CMK (cell line): Measurements from ENCODE around the gene NPPA.
"Not testable (repeated sequence)": the region's sequence is repeated elsewhere in the genome, so short reads cannot be mapped to it uniquely, and the experiment has no call there.

Source experiments
- DNase-seq: peaks from one replicate; pipeline ENCODE4 v3.0.0-alpha.2; 2010; ENCODE audit warnings: low read depth

NPPA gene

DNA sequence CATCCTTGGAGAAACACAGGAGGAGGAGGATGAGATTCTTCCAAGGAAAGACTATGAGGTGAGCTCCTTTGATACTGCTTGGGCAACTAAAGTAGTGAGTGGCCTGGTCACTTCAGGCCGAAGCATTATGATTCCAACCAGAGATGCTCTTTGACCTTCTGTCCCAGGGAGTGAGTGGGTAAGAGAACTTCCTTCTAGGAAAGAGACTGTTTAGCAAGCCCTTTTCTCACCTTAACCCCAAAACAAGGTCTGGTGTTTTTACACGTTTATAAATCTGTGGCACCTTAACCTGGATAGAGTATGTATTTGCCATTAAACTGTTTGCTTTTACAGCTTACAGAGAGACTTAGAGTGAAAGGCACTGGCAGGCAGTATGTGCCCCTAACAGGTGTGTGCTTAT lies 40.5 kb downstream of the NPPA start:
- no peak for DNase-seq

- DNase-seq: peak; percentile 46
Observed at GRCh38 chr1:11806307-11806936, 41.2 kb downstream of the NPPA start.

GRCh38 chr1:11805422-11806306 lies 41.9 kb downstream of the NPPA start, which contains the start of the genes CLCN6 and MTHFR:
CLCN6 (plus strand) TSS chr1:11806191; CDS start chr1:11806263, 72 bp downstream.
MTHFR (minus strand) TSS chr1:11805964; CDS start chr1:11803116, 2,848 bp downstream.
- DNase-seq: peak; percentile 100

DNA sequence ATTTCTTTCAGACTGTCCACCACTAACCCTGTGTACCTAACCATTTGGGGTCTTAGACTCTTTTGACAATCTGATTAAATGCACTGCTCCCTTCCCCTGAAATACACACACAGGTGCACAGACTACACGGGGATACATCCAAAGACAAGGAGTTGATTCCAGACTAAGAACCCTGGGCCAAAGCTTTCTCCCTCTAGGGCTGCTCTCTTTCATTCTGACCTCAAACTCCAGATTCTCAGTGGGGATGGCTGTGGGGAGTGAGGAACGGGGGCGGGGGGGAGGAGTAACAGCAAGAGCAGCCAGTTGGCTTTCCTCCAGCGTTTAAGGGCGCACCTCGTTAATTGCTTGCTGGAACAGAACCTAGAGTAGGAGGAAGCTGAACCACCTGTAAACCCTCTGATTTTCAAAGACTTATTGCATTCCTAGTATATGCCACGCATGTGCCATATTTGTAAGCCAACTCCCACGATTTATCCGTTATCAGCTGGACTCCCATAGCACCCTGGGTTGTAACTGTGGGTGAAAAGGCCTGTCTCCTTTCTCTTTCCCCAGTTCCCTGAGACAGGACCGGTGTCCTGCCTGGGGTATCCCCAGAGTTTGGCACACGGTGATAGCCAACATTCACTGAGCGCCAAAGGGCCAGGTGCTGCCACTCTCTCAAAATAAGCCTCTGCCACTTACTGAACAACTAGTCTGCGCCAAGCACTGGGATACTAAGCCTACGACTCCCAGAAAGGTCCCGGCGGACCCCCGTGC lies 42.7 kb downstream of the NPPA start:
- peak; percentile 45 for DNase-seq

GRCh38 chr1:11803924-11804665 lies 43.5 kb downstream of the NPPA start:
- DNase-seq: not testable (repeated sequence)

DNA sequence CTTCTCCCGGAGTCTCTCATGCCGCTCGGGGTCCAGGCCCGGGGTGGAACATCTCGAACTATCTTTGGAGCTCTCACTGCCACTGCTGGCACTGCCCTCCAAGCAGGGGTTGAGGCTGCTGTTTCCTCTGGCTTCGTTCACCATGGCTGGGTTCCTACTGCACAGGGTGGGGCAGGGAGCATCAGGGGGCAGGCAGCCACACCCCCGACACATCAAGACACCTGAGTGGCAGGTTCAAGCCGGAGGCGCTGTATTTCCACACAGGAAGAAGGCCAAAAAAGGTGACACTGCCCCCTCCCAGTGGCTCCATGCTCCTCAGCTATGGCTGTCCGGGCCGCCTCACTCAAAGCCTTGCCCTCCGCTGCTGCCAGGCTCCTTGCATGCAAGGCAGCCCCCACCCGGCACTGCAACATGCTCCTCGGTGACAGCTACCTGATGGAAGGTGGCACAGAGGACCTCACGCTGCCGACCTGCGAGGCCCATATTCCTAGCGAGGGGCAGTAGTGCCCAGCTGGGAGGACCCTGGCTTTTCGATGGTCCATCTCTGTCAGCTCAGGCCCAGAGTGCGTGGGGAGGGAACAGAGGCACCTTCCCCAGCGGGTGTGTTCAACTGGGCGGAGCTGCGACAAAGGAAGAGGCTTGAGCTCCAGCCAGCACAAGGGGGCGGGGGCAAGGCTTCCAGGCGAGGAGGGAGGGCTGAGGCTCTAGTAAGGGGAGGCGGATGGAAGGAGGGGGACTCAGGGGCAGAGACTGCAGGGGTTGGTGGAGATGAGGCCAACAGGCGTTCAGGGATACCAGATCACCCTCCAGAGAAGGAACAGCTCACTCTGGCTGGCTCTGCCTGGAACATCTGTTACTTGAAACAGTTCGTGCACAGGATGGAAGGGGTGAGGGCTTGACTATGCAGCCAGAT lies 44.4 kb downstream of the NPPA start:
- DNase-seq: peak; percentile 99

DNA sequence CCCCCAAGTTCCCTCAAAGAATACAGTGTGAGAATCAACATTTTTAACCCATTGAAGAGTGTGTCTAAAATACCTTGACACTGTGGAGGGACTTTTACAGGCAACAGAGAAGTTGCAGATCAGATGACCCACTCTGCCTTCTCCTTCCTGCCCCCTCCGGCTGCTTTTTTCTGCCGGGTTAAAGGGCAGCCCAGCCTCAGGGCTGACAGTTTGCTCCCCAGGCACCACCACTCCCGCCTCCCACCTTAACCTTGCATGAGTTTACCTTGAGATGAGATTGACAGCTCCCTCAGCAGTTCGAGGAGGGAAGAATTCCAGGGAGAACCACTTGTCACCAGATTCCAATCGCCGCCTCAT lies 45.0 kb downstream of the NPPA start:
- peak; percentile 25 for DNase-seq

DNA sequence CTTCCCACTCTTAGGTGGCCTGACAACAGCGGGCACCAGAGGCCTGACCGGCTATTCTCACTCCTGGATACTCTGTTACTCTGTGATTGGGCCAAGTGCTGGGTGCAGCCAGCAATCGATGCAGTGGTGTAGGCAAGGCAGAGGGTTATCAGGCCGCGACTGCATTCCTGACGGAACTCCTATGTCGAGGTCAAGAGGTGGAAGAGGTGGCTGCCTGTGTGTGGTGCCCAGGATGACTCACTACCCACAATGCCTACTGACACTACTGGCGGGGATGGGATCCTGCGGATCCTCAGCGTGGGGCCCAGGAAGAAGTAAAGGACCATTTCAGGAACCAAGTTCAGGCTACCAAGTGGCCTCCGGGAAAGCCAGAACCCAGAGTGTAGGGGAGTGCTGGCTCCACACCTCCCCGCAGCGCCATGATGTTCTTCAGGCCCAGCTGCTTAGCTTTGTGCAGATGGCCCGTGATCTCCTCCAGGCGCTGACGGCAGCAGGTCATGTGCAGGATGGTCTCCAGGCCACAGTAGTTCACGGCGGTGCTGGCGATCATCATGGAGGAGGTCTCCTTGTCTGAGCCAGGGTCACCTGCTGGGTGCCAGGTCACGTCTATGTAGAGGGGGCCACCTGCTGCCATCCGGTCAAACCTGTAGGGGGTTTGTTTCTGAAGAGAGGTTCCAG lies 46.7 kb downstream of the NPPA start:
- DNase-seq: no peak

GRCh38 chr1:11800391-11800755 lies 47.2 kb downstream of the NPPA start:
- DNase-seq: no peak

- no peak for DNase-seq
Observed at GRCh38 chr1:11799896-11800295, 47.7 kb downstream of the NPPA start.

- DNase-seq: no peak
Observed at GRCh38 chr1:11799099-11799498, 48.5 kb downstream of the NPPA start.

GRCh38 chr1:11797525-11798216 lies 49.9 kb downstream of the NPPA start:
- DNase-seq: peak; percentile 91

DNA sequence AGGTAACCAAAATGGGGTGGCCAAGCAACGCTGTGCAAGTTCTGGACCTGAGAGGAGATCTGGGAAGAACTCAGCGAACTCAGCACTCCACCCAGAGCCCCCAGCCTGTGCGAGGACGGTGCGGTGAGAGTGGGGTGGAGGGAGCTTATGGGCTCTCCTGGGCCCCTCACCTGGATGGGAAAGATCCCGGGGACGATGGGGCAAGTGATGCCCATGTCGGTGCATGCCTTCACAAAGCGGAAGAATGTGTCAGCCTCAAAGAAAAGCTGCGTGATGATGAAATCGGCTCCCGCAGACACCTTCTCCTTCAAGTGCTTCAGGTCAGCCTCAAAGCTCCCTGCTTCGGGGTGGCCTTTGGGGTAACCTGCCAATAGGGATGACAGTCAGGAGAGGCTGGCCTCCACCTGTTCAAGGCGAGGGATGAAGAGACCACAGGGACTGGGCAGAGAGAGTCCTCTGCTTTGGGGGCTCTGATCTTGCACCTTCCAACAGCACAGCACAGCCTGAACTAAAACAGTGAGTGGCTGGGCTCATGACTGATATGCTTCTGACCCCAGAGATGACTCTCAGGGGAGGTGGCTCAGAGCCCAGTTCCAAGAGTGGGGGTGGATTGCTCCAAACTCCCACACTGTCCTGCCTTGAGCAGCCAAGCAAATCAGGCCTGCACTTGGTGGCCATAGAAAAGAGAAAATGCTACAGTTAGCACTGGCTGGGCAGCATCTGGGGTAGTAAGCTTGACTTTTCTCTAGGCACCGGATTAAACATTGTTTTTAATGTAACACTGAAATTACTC lies 51.4 kb downstream of the NPPA start:
- DNase-seq: no peak
